Neuron (in vitro differentiated cells): ENCODE data around the gene FABP3.

ENCODE experiments used
- H2AFZ ChIP-seq: one replicate; pipeline ENCODE4 v1.6.1; 2013; ENCODE audit warnings: low read depth, mild to moderate bottlenecking, inconsistent platforms, low read length, moderate library complexity
- H3K27me3 ChIP-seq: one replicate; pipeline ENCODE4 v1.6.1; 2013; ENCODE audit warnings: low read length; ENCODE audit not compliant: insufficient read depth
- H3K36me3 ChIP-seq: one replicate; pipeline ENCODE4 v1.6.1; 2013; ENCODE audit warnings: low read length; ENCODE audit not compliant: insufficient read depth
- H3K4me1 ChIP-seq: one replicate; pipeline ENCODE4 v1.6.1; 2013; ENCODE audit warnings: low read length; ENCODE audit not compliant: insufficient read depth
- H3K4me3 ChIP-seq: 2 replicates; pipeline ENCODE4 v1.5.1; 2013; ENCODE audit warnings: mild to moderate bottlenecking, low read length, moderate library complexity
- H3K9me3 ChIP-seq: one replicate; pipeline ENCODE4 v1.6.1; 2013; ENCODE audit warnings: low read length

Gene FABP3

GRCh38 chr1:31409946-31410858, 37.3 kb upstream of the FABP3 start:
- no peak overlapping the region for H3K4me3 ChIP-seq
- H3K4me1 ChIP-seq, result peaks cover 22% of the 10 kb centered on the region
- no peak overlapping the region for H2AFZ ChIP-seq
- no peaks in the 10 kb centered on the region for H3K36me3 ChIP-seq
- H3K27me3 ChIP-seq, result no peaks in the 10 kb centered on the region
- no peaks in the 10 kb centered on the region for H3K9me3 ChIP-seq

GRCh38 chr1:31408788-31409318, 36.0 kb upstream of the FABP3 start:
- H3K4me1 ChIP-seq, result peaks cover 13% of the 10 kb centered on the region
- no peak overlapping the region for H2AFZ ChIP-seq
- H3K9me3 ChIP-seq, result no peaks in the 10 kb centered on the region
- no peaks in the 10 kb centered on the region for H3K27me3 ChIP-seq
- H3K36me3 ChIP-seq, result no peaks in the 10 kb centered on the region
- no peak overlapping the region for H3K4me3 ChIP-seq

GRCh38 chr1:31407029-31407626, 34.3 kb upstream of the FABP3 start:
- Histone ChIP-seq H3K36me3 (no peaks in the 10 kb centered on the region), H3K9me3 (no peaks in the 10 kb centered on the region), H3K4me1 (peaks cover 8% of the 10 kb centered on the region), H3K4me3 (no peak overlapping the region), H2AFZ (no peak overlapping the region), H3K27me3 (no peaks in the 10 kb centered on the region)

GRCh38 chr1:31405578-31406245, 32.8 kb upstream of the FABP3 start:
- H3K27me3 ChIP-seq, result no peaks in the 10 kb centered on the region
- no peaks in the 10 kb centered on the region for H3K36me3 ChIP-seq
- no peak overlapping the region for H2AFZ ChIP-seq
- peaks cover 8% of the 10 kb centered on the region for H3K4me1 ChIP-seq
- no peaks in the 10 kb centered on the region for H3K9me3 ChIP-seq
- H3K4me3 ChIP-seq, result no peak overlapping the region

- no peaks in the 10 kb centered on the region for H3K27me3 ChIP-seq
- H3K9me3 ChIP-seq, result no peaks in the 10 kb centered on the region
- H2AFZ ChIP-seq, result no peak overlapping the region
- no peaks in the 10 kb centered on the region for H3K36me3 ChIP-seq
- H3K4me3 ChIP-seq, result no peak overlapping the region
- H3K4me1 ChIP-seq, result no peaks in the 10 kb centered on the region
Measured at GRCh38 chr1:31401241-31401640, 28.4 kb upstream of the FABP3 start.

- Histone ChIP-seq H3K36me3 (no peaks in the 10 kb centered on the region), H3K27me3 (no peaks in the 10 kb centered on the region), H2AFZ (no peak overlapping the region), H3K4me3 (no peak overlapping the region), H3K9me3 (no peaks in the 10 kb centered on the region), H3K4me1 (no peaks in the 10 kb centered on the region)
Measured at GRCh38 chr1:31400393-31400792, 27.5 kb upstream of the FABP3 start.

GRCh38 chr1:31399976-31400375, 27.1 kb upstream of the FABP3 start:
- Histone ChIP-seq H2AFZ (no peak overlapping the region), H3K4me1 (peaks cover under 1% of the 10 kb centered on the region), H3K36me3 (no peaks in the 10 kb centered on the region), H3K9me3 (no peaks in the 10 kb centered on the region), H3K27me3 (no peaks in the 10 kb centered on the region), H3K4me3 (no peak overlapping the region)

GRCh38 chr1:31398246-31398645, 25.4 kb upstream of the FABP3 start:
- H3K9me3 ChIP-seq, result no peaks in the 10 kb centered on the region
- H3K27me3 ChIP-seq, result no peaks in the 10 kb centered on the region
- peaks cover 4% of the 10 kb centered on the region for H3K4me1 ChIP-seq
- H3K4me3 ChIP-seq, result no peak overlapping the region
- H2AFZ ChIP-seq, result no peak overlapping the region
- no peaks in the 10 kb centered on the region for H3K36me3 ChIP-seq

GRCh38 chr1:31397360-31398095, 24.7 kb upstream of the FABP3 start:
- Histone ChIP-seq H3K9me3 (no peaks in the 10 kb centered on the region), H3K4me1 (peaks cover 4% of the 10 kb centered on the region), H3K36me3 (no peaks in the 10 kb centered on the region), H3K27me3 (no peaks in the 10 kb centered on the region), H2AFZ (no peak overlapping the region), H3K4me3 (no peak overlapping the region)

- Histone ChIP-seq H3K9me3 (no peaks in the 10 kb centered on the region), H3K4me1 (peaks cover 4% of the 10 kb centered on the region), H3K36me3 (no peaks in the 10 kb centered on the region), H2AFZ (no peak overlapping the region), H3K4me3 (no peak overlapping the region), H3K27me3 (no peaks in the 10 kb centered on the region)
Measured at GRCh38 chr1:31396633-31397351, 23.9 kb upstream of the FABP3 start.

- H3K4me3 ChIP-seq, result peak overlapping the region; percentile 50
Measured at GRCh38 chr1:31394584-31395193, 21.8 kb upstream of the FABP3 start.

GRCh38 chr1:31393463-31393862, 20.6 kb upstream of the FABP3 start:
- Histone ChIP-seq H2AFZ (no peak overlapping the region), H3K4me3 (no peak overlapping the region), H3K36me3 (no peaks in the 10 kb centered on the region), H3K27me3 (no peaks in the 10 kb centered on the region), H3K9me3 (no peaks in the 10 kb centered on the region), H3K4me1 (peaks cover 4% of the 10 kb centered on the region)

More at GRCh38 chr1:31394584-31395193, 21.8 kb upstream of the FABP3 start:
- H3K36me3 ChIP-seq, result no peaks in the 10 kb centered on the region
- no peak overlapping the region for H2AFZ ChIP-seq
- no peaks in the 10 kb centered on the region for H3K9me3 ChIP-seq
- no peaks in the 10 kb centered on the region for H3K27me3 ChIP-seq
- H3K4me1 ChIP-seq, result peaks cover 4% of the 10 kb centered on the region
